ENCODE measurements around the gene MRPL50.

The MRPL50 gene

GRCh38 chr9:101398068-101398929, at the start of gene MRPL50, which contains the start of gene ZNF189:
TSS of gene MRPL50 (minus strand) at chr9:101398618. CDS start at chr9:101398592, 26 bp downstream.
TSS of gene ZNF189 (plus strand) at chr9:101398851. CDS start at chr9:101399157, 306 bp downstream.
- peak within 1 kb of the TSS; percentile 91 for H3K27ac Mint-ChIP-seq
- no peaks in the 10 kb centered on the region for H3K27me3 Mint-ChIP-seq
- peaks cover 7% of the 10 kb centered on the region for H3K9me3 Mint-ChIP-seq
- peaks cover 65% of the 10 kb centered on the region for H3K4me1 Mint-ChIP-seq
- peak; percentile 99 for ATAC-seq
- H3K36me3 Mint-ChIP-seq, result peaks cover 58% of the 10 kb centered on the region
- peak within 1 kb of the TSS; percentile 90 for H3K4me3 Mint-ChIP-seq

DNA sequence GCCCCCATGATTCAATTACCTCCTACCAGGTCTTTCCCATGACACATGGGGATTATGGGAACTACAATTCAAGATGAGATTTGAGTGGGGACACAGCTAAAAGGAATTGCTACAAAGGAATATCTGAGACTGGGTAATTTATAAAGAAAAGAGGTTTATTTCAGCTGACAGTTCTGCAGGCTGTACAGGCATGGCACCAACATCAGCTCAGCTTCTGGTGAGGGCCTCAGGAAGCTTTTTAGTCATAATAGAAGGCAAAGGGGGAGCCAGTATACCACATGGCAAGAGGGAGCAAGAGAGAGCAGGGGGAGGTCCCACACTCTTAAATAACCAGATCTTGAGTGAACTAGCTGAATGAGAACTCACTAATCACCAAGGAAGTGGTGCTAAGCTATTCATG, 48.3 kb upstream of the MRPL50 start:
- H3K36me3 Mint-ChIP-seq, result no peaks in the 10 kb centered on the region

GRCh38 chr9:101445353-101446029, 47.1 kb upstream of the MRPL50 start:
- H3K36me3 Mint-ChIP-seq, result no peaks in the 10 kb centered on the region
- peaks cover 59% of the 10 kb centered on the region for H3K27me3 Mint-ChIP-seq
- H3K4me1 Mint-ChIP-seq, result peaks cover 15% of the 10 kb centered on the region
- no peak overlapping the region for H3K27ac Mint-ChIP-seq
- H3K4me3 Mint-ChIP-seq, result no peak overlapping the region
- H3K9me3 Mint-ChIP-seq, result no peaks in the 10 kb centered on the region
- ATAC-seq, result no peak

More for the DNA sequence above, 48.3 kb upstream of the MRPL50 start:
- H3K27ac Mint-ChIP-seq, result no peak overlapping the region
- ATAC-seq, result no peak
- peaks cover 54% of the 10 kb centered on the region for H3K27me3 Mint-ChIP-seq
- H3K4me3 Mint-ChIP-seq, result no peak overlapping the region
- H3K4me1 Mint-ChIP-seq, result peaks cover 15% of the 10 kb centered on the region
- H3K9me3 Mint-ChIP-seq, result peaks cover 2% of the 10 kb centered on the region

GRCh38 chr9:101443364-101443771, 45.0 kb upstream of the MRPL50 start:
- peaks cover 58% of the 10 kb centered on the region for H3K27me3 Mint-ChIP-seq
- no peak overlapping the region for H3K4me3 Mint-ChIP-seq

GRCh38 chr9:101442736-101443135, 44.3 kb upstream of the MRPL50 start:
- H3K9me3 Mint-ChIP-seq, result no peaks in the 10 kb centered on the region
- no peaks in the 10 kb centered on the region for H3K36me3 Mint-ChIP-seq
- no peak overlapping the region for H3K27ac Mint-ChIP-seq
- no peak for ATAC-seq
- no peaks in the 10 kb centered on the region for H3K4me1 Mint-ChIP-seq
- no peak overlapping the region for H3K4me3 Mint-ChIP-seq
- H3K27me3 Mint-ChIP-seq, result peaks cover 56% of the 10 kb centered on the region

More at GRCh38 chr9:101443364-101443771, 45.0 kb upstream of the MRPL50 start:
- H3K27ac Mint-ChIP-seq, result no peak overlapping the region
- no peaks in the 10 kb centered on the region for H3K36me3 Mint-ChIP-seq
- no peak for ATAC-seq
- no peaks in the 10 kb centered on the region for H3K9me3 Mint-ChIP-seq
- peaks cover 2% of the 10 kb centered on the region for H3K4me1 Mint-ChIP-seq

DNA sequence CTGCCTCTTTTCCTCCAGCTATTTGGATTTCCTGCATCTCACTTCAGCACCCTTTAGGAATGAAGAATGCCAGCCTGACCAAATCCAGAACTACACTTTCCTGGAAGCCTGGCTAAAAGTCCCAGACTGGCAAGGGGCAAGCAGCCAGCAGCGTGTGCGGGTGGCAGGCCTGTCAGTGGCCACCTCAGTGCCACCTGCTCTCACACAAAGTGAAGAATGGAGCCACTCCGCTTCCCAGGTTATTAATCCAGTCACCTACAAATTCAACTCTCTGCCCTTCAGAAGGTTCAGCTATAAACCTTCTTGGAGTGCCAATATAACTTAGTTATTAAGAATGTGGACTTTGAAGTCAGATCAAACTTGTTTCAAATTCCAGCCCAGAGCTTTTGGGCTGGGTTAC, 43.9 kb upstream of the MRPL50 start:
- Mint-ChIP-seq H3K27me3 (peaks cover 60% of the 10 kb centered on the region), H3K36me3 (no peaks in the 10 kb centered on the region), H3K9me3 (no peaks in the 10 kb centered on the region), H3K4me3 (no peak overlapping the region), H3K27ac (no peak overlapping the region), H3K4me1 (no peaks in the 10 kb centered on the region)
- ATAC-seq, result no peak

DNA sequence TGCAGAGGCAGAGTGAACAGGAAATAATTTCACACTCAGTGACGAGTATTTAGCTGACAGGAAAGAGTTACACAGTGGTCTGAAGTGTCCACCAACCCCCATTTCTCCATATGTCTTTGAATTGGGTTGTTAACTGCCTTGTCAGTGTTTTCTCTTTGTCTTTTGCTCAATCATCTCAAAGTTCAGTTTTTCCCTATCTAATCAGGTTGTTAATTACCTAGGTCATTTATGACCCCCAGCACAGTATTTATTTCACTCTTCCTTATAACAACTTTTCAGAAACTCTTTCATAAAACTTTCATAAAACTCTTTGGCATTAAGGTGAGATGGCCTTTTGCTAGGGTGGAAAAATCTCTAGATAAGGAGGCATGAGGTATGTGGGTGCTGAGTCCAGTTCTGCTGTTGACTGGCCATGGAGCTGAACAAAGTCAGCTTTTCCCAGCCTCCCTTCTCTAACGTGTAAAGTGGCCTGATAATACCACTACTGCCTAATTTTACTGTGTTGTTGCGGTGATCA, 42.4 kb upstream of the MRPL50 start:
- ATAC-seq, result no peak
- Mint-ChIP-seq H3K27ac (no peak overlapping the region), H3K4me1 (no peaks in the 10 kb centered on the region), H3K4me3 (no peak overlapping the region), H3K27me3 (peaks cover 54% of the 10 kb centered on the region), H3K36me3 (no peaks in the 10 kb centered on the region), H3K9me3 (no peaks in the 10 kb centered on the region)

- no peaks in the 10 kb centered on the region for H3K36me3 Mint-ChIP-seq
- peaks cover 8% of the 10 kb centered on the region for H3K4me1 Mint-ChIP-seq
- no peak overlapping the region for H3K27ac Mint-ChIP-seq
- no peak overlapping the region for H3K4me3 Mint-ChIP-seq
- no peak for ATAC-seq
- H3K9me3 Mint-ChIP-seq, result no peaks in the 10 kb centered on the region
- peaks cover 38% of the 10 kb centered on the region for H3K27me3 Mint-ChIP-seq
Measured at GRCh38 chr9:101438523-101438922, 40.1 kb upstream of the MRPL50 start.

DNA sequence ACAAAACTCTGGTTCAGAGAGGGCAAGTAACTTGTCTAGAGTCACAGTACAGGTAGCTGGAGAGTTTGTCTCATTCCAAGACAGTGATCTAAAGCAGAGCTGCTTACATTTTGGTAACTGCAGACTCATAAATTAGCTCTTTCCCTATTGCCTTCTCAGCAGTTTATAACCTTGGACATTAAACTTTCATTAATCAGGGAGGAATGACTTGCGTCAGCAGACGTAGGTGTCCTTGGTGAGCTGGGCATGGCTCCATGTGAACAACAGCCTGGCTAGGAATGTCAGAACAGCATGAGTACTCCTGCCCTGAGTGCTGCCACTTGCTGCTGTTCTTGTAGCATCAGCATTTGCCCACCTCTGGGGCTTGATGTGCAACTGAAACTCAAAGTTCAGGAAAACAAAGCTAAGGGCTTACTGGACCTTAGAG, 39.4 kb upstream of the MRPL50 start:
- no peak for ATAC-seq
- Mint-ChIP-seq H3K27ac (no peak overlapping the region), H3K4me3 (no peak overlapping the region), H3K27me3 (peaks cover 31% of the 10 kb centered on the region), H3K9me3 (no peaks in the 10 kb centered on the region), H3K36me3 (no peaks in the 10 kb centered on the region), H3K4me1 (peaks cover 8% of the 10 kb centered on the region)

GRCh38 chr9:101435601-101436079, 37.2 kb upstream of the MRPL50 start, which contains the start of gene ALDOB:
TSS of gene ALDOB (minus strand) at chr9:101435774. CDS start at chr9:101430887, 4,887 bp downstream.
- no peak for ATAC-seq
- H3K27me3 Mint-ChIP-seq, result peaks cover 17% of the 10 kb centered on the region
- H3K4me1 Mint-ChIP-seq, result peaks cover 8% of the 10 kb centered on the region
- no peaks in the 10 kb centered on the region for H3K9me3 Mint-ChIP-seq
- H3K36me3 Mint-ChIP-seq, result no peaks in the 10 kb centered on the region
- H3K27ac Mint-ChIP-seq, result no peak within 1 kb of the TSS
- no peak within 1 kb of the TSS for H3K4me3 Mint-ChIP-seq

DNA sequence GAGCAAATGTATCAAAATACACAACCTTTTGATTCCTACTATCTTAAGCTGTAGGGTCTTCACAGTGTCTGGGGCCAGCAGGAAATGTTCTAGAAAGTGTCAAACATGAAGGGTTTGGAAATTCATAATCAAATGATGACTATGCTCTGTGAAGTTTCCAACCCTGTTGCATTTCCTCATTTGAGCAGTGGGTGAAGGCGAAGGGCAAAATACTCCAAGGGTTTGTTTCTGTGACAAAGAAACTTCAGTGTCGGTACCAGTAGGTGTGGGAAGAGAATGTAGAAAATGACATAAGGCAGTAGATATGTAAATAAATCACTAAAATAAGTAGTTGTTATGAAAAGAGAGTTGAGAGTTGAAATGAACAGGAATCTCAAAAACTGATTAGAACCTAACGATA, 36.6 kb upstream of the MRPL50 start:
- Mint-ChIP-seq H3K4me3 (no peak overlapping the region), H3K27me3 (peaks cover 11% of the 10 kb centered on the region), H3K4me1 (peaks cover 8% of the 10 kb centered on the region), H3K36me3 (no peaks in the 10 kb centered on the region), H3K9me3 (no peaks in the 10 kb centered on the region), H3K27ac (no peak overlapping the region)
- ATAC-seq, result peak; percentile 56

DNA sequence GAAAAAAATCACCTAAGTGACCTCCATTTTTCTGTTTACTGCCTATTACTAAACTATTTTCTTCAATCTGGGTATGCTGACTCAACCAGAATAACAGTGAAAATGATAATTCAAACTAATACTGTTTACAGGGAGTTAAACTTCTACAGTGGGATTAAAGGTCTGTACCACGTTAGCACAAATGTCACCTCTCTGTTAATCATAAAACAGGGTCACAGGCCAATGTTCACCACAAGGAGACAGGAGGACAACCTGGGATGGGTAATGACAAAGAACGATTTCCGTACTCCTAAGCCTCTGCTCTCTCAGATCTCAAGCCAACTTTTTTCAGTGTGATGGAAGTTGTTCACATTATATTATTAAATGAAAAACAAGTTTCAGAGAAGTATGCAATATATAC, 34.8 kb upstream of the MRPL50 start:
- Mint-ChIP-seq H3K9me3 (no peaks in the 10 kb centered on the region), H3K4me1 (peaks cover 11% of the 10 kb centered on the region), H3K27me3 (peaks cover 9% of the 10 kb centered on the region), H3K4me3 (no peak overlapping the region), H3K27ac (no peak overlapping the region), H3K36me3 (no peaks in the 10 kb centered on the region)
- ATAC-seq, result no peak

- Mint-ChIP-seq H3K9me3 (no peaks in the 10 kb centered on the region), H3K36me3 (no peaks in the 10 kb centered on the region), H3K4me3 (no peak overlapping the region), H3K27ac (no peak overlapping the region), H3K27me3 (peaks cover 8% of the 10 kb centered on the region), H3K4me1 (peaks cover 16% of the 10 kb centered on the region)
- no peak for ATAC-seq
Measured at GRCh38 chr9:101432740-101433139, 34.3 kb upstream of the MRPL50 start.

- no peak overlapping the region for H3K27ac Mint-ChIP-seq
- H3K9me3 Mint-ChIP-seq, result no peaks in the 10 kb centered on the region
Measured at GRCh38 chr9:101432171-101432570, 33.8 kb upstream of the MRPL50 start.

DNA sequence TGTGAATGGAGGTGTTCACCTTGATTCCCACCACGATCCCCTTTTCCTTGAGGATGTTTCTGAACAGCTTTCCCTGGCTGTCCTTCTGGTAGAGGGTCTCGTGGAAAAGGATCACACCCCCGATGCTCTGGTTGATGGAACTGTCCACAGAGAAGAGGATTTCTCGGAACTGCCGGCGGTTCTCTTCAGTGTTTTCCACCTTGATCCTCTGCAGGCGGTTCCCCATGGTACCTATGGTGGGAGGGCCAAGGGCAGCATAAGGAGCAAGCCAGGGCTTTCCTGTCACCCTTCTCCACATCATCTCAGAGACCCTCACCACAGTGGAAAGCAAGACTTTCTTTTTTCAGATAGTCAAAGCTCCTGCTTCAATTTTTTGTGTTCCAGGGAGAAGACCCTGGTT, 31.3 kb upstream of the MRPL50 start:
- no peaks in the 10 kb centered on the region for H3K9me3 Mint-ChIP-seq
- H3K4me1 Mint-ChIP-seq, result peaks cover 11% of the 10 kb centered on the region
- no peak for ATAC-seq
- no peaks in the 10 kb centered on the region for H3K27me3 Mint-ChIP-seq
- no peaks in the 10 kb centered on the region for H3K36me3 Mint-ChIP-seq
- H3K4me3 Mint-ChIP-seq, result no peak overlapping the region
- no peak overlapping the region for H3K27ac Mint-ChIP-seq

More at GRCh38 chr9:101432171-101432570, 33.8 kb upstream of the MRPL50 start:
- Mint-ChIP-seq H3K36me3 (no peaks in the 10 kb centered on the region), H3K4me1 (peaks cover 17% of the 10 kb centered on the region), H3K27me3 (peaks cover 3% of the 10 kb centered on the region), H3K4me3 (no peak overlapping the region)
- ATAC-seq, result no peak
